ENCODE measurements around the gene DOK7.

DOK7 gene

DNA sequence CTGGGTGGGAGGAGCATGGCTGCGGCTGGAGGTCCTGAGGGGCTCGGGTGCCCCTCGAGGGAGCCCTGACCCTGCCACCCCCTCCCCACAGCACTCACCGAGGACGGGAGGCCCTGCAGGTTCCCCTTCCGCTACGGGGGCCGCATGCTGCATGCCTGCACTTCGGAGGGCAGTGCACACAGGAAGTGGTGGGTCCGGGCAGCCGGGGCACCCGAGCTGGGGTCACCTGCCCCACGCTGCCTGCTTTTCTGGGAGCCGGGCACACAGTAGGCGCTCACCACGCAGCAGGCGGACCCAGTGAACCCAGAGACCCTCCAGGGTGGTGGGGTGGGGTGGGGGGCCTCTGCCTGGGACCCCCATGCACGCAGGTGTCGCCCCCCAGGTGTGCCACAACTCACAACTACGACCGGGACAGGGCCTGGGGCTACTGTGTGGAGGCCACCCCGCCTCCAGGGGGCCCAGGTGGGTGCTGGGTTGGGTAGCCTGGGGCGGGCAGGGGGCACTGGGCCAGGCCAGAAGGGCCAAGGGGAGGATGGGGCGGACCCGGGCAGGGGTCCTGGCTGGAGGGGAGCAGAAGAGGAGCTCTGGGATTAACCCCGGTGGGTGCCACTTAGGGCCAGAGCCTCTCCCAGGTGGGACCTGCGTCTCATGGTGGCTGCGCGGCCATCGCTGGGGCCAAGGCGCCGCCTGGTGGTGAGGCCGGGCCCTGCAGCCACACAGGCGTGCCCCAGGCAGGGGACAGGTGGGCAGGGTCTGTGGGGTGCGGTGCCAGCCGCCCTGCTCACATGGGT, 20.0 kb upstream of the DOK7 start:
- Histone ChIP-seq H3K27ac (ENCODE audit: low read depth, low read length) (no peak overlapping the region), H2AFZ (ENCODE audit: low read length, unreplicated experiment) (no peak overlapping the region), H3K4me1 (ENCODE audit: control insufficient read depth, insufficient read depth, low read length, unreplicated experiment) (no peaks in the 10 kb centered on the region)

GRCh38 chr4:3443750-3444309, 19.3 kb upstream of the DOK7 start:
- H2AFZ ChIP-seq (ENCODE audit: low read length, unreplicated experiment) = no peak overlapping the region
- H3K4me1 ChIP-seq (ENCODE audit: control insufficient read depth, insufficient read depth, low read length, unreplicated experiment) = no peaks in the 10 kb centered on the region

More for the DNA sequence above, 20.0 kb upstream of the DOK7 start:
- no peaks in the 10 kb centered on the region for H3K79me2 ChIP-seq (ENCODE audit: control insufficient read depth, insufficient read depth, low read length, unreplicated experiment)
- H3K36me3 ChIP-seq (ENCODE audit: insufficient read depth, low read length) = no peaks in the 10 kb centered on the region
- H3K27me3 ChIP-seq (ENCODE audit: insufficient read depth, low read length) = no peaks in the 10 kb centered on the region
- no peak overlapping the region for H3K4me3 ChIP-seq (ENCODE audit: low read depth, low read length)

GRCh38 chr4:3444351-3445110, 18.6 kb upstream of the DOK7 start:
- H3K79me2 ChIP-seq (ENCODE audit: control insufficient read depth, insufficient read depth, low read length, unreplicated experiment) = no peaks in the 10 kb centered on the region
- H3K27me3 ChIP-seq (ENCODE audit: insufficient read depth, low read length) = no peaks in the 10 kb centered on the region
- no peak overlapping the region for H2AFZ ChIP-seq (ENCODE audit: low read length, unreplicated experiment)
- no peak overlapping the region for H3K27ac ChIP-seq (ENCODE audit: low read depth, low read length)
- no peak overlapping the region for H3K4me3 ChIP-seq (ENCODE audit: low read depth, low read length)
- no peaks in the 10 kb centered on the region for H3K36me3 ChIP-seq (ENCODE audit: insufficient read depth, low read length)
- H3K4me1 ChIP-seq (ENCODE audit: control insufficient read depth, insufficient read depth, low read length, unreplicated experiment) = no peaks in the 10 kb centered on the region

More at GRCh38 chr4:3443750-3444309, 19.3 kb upstream of the DOK7 start:
- H3K27ac ChIP-seq (ENCODE audit: low read depth, low read length) = no peak overlapping the region
- no peak overlapping the region for H3K4me3 ChIP-seq (ENCODE audit: low read depth, low read length)
- H3K79me2 ChIP-seq (ENCODE audit: control insufficient read depth, insufficient read depth, low read length, unreplicated experiment) = no peaks in the 10 kb centered on the region
- H3K36me3 ChIP-seq (ENCODE audit: insufficient read depth, low read length) = no peaks in the 10 kb centered on the region
- no peaks in the 10 kb centered on the region for H3K27me3 ChIP-seq (ENCODE audit: insufficient read depth, low read length)

DNA sequence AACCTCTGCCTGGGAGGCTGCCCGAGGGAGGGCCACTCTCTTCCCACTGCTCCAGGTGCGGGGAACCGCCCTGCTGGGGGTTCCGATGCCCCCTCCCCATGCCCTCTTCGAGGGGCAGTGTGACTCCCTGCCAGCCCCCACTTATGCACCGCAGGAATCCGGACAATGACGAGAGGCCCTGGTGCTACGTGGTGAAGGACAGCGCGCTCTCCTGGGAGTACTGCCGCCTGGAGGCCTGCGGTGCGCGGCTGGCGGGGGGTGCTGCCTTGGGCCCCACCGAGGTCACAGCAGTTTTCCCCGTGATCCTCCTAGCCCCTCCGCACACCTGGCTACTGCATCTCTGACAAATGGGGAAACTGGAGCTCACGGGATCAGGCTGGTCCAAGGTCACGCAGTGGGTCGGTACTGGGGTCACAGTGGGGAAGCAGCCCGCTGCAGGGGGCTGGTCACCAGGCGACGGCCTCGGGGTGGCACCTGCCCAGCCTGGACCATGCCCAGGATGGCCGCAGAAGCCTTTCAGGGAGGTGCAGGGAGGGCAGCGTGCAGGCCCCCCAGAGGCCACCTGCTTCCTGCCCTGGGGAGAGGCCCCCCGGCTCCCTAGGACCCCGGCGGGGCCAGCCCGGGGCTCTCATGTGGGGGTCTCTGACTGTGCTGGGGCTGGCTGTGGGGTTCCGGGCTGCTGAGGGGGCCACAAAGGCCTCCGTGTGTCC, 17.8 kb upstream of the DOK7 start:
- H3K4me1 ChIP-seq (ENCODE audit: control insufficient read depth, insufficient read depth, low read length, unreplicated experiment) = no peaks in the 10 kb centered on the region
- no peak overlapping the region for H3K4me3 ChIP-seq (ENCODE audit: low read depth, low read length)
- H3K27me3 ChIP-seq (ENCODE audit: insufficient read depth, low read length) = no peaks in the 10 kb centered on the region

DNA sequence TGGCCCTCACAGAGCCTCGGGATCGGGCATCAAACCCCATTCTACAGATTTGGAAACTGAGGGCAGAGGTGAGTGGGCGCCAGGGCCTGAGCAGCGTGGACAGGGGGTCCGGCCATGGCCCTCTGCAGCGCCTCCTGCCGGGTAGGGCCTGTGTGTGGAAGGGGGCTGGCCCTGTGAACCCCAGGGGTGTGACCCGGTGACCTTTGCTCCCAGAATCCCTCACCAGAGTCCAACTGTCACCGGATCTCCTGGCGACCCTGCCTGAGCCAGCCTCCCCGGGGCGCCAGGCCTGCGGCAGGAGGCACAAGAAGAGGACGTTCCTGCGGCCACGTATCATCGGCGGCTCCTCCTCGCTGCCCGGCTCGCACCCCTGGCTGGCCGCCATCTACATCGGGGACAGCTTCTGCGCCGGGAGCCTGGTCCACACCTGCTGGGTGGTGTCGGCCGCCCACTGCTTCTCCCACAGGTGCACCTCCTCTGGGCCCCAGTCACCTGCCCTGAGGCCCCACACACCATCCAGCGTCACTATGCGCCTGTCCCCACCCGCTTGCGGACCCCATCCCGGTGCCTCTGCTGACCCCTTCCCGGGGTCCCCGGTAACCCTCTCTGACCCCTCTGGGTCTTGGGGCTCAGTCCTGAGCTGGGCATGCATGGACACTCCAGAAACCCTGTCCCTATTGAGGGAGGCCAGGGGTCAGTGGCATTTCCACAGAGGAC, 17.1 kb upstream of the DOK7 start:
- H3K4me3 ChIP-seq (ENCODE audit: low read depth, low read length) = no peak overlapping the region
- no peaks in the 10 kb centered on the region for H3K27me3 ChIP-seq (ENCODE audit: insufficient read depth, low read length)
- no peak overlapping the region for H3K27ac ChIP-seq (ENCODE audit: low read depth, low read length)
- no peaks in the 10 kb centered on the region for H3K36me3 ChIP-seq (ENCODE audit: insufficient read depth, low read length)
- no peak overlapping the region for H2AFZ ChIP-seq (ENCODE audit: low read length, unreplicated experiment)
- H3K79me2 ChIP-seq (ENCODE audit: control insufficient read depth, insufficient read depth, low read length, unreplicated experiment) = no peaks in the 10 kb centered on the region
- no peaks in the 10 kb centered on the region for H3K4me1 ChIP-seq (ENCODE audit: control insufficient read depth, insufficient read depth, low read length, unreplicated experiment)

More for the DNA sequence above, 17.8 kb upstream of the DOK7 start:
- H3K79me2 ChIP-seq (ENCODE audit: control insufficient read depth, insufficient read depth, low read length, unreplicated experiment) = no peaks in the 10 kb centered on the region
- H3K27ac ChIP-seq (ENCODE audit: low read depth, low read length) = no peak overlapping the region
- H3K36me3 ChIP-seq (ENCODE audit: insufficient read depth, low read length) = no peaks in the 10 kb centered on the region
- no peak overlapping the region for H2AFZ ChIP-seq (ENCODE audit: low read length, unreplicated experiment)

DNA sequence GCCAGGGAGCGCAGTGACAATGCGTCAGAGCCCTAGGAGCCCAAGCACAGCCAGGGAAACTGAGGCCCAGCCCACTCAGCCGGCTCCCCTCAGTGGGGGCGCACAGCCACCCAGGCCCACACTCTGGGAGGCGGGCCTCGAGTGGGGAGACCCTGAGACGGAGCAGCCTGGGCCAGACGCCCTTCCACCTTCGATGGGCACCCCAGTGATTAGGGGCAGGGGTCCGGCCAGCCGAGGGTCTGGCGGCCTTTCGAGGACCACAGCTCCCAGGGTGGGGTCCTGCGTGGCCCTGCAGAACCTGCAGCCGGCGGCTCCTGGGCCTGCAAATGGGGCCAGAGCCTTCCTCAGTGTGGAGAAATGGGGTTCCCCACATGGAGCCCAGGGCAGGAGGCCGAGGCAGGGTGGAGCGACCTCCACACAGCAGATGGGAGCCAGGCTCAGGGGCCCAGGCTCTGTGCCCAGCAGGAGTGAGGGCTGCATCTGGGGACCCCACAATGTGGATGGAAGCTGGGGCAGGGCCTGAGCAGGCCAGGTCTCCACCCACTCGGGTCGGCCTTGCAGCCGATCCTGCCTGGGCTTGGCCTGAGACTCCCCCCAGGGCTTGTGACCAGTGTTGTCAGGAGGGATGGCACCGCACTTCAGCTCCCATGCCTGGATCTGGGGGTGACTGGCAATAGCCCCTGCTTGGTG, 16.3 kb upstream of the DOK7 start:
- Histone ChIP-seq H3K79me2 (ENCODE audit: control insufficient read depth, insufficient read depth, low read length, unreplicated experiment) (no peaks in the 10 kb centered on the region), H3K27ac (ENCODE audit: low read depth, low read length) (no peak overlapping the region), H3K4me3 (ENCODE audit: low read depth, low read length) (no peak overlapping the region), H3K27me3 (ENCODE audit: insufficient read depth, low read length) (no peaks in the 10 kb centered on the region), H2AFZ (ENCODE audit: low read length, unreplicated experiment) (no peak overlapping the region), H3K36me3 (ENCODE audit: insufficient read depth, low read length) (no peaks in the 10 kb centered on the region), H3K4me1 (ENCODE audit: control insufficient read depth, insufficient read depth, low read length, unreplicated experiment) (peaks cover 6% of the 10 kb centered on the region)

- H3K27me3 ChIP-seq (ENCODE audit: insufficient read depth, low read length) = no peaks in the 10 kb centered on the region
- no peak overlapping the region for H3K27ac ChIP-seq (ENCODE audit: low read depth, low read length)
- H3K4me3 ChIP-seq (ENCODE audit: low read depth, low read length) = no peak overlapping the region
- no peaks in the 10 kb centered on the region for H3K36me3 ChIP-seq (ENCODE audit: insufficient read depth, low read length)
- no peak overlapping the region for H2AFZ ChIP-seq (ENCODE audit: low read length, unreplicated experiment)
- peaks cover 13% of the 10 kb centered on the region for H3K4me1 ChIP-seq (ENCODE audit: control insufficient read depth, insufficient read depth, low read length, unreplicated experiment)
- H3K79me2 ChIP-seq (ENCODE audit: control insufficient read depth, insufficient read depth, low read length, unreplicated experiment) = no peaks in the 10 kb centered on the region
Observed at GRCh38 chr4:3447431-3448395, 15.4 kb upstream of the DOK7 start.

GRCh38 chr4:3449047-3449573, 14.0 kb upstream of the DOK7 start:
- Histone ChIP-seq H3K27ac (ENCODE audit: low read depth, low read length) (no peak overlapping the region), H2AFZ (ENCODE audit: low read length, unreplicated experiment) (no peak overlapping the region), H3K4me3 (ENCODE audit: low read depth, low read length) (no peak overlapping the region), H3K36me3 (ENCODE audit: insufficient read depth, low read length) (no peaks in the 10 kb centered on the region), H3K27me3 (ENCODE audit: insufficient read depth, low read length) (no peaks in the 10 kb centered on the region), H3K79me2 (ENCODE audit: control insufficient read depth, insufficient read depth, low read length, unreplicated experiment) (no peaks in the 10 kb centered on the region), H3K4me1 (ENCODE audit: control insufficient read depth, insufficient read depth, low read length, unreplicated experiment) (peaks cover 13% of the 10 kb centered on the region)

Measured in ACC112 (cell line).